ENCODE data around the gene CRIP2. TPM values are rescaled to one million over a fixed set of nuclear protein-coding genes. Genes with fewer than 3 reads are reported as not detected.

CRIP2 gene
- total and polyA plus RNA-seq, 2 of the 13 experiments (the other 11 are each of a cell fraction or from before 2014, with no cell fraction given), result 31.6 to 37.9 TPM

DNA sequence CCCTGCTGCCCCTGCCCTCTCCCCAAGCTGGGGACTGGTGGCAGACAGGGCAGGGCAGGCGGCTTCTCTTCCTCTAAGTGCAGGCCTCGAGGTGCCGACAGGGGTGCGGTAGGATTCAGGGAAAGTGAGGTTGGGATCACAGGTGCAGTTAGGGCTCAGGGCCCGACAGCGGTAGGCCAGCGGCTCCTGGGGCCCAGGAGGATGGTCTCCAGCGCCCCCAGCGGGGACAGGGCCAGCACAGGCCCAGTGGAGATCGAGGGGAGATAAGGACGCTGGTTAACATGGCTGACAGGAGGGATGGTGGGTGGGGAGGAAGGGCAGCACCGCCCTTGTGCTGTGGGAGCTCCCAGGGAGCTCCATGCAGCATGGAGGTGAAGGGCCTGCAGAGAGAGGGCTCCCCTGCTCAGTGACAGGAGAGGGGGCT is 11.1 kb downstream of the CRIP2 start (continued):
- TF ChIP-seq, protein P1, sequence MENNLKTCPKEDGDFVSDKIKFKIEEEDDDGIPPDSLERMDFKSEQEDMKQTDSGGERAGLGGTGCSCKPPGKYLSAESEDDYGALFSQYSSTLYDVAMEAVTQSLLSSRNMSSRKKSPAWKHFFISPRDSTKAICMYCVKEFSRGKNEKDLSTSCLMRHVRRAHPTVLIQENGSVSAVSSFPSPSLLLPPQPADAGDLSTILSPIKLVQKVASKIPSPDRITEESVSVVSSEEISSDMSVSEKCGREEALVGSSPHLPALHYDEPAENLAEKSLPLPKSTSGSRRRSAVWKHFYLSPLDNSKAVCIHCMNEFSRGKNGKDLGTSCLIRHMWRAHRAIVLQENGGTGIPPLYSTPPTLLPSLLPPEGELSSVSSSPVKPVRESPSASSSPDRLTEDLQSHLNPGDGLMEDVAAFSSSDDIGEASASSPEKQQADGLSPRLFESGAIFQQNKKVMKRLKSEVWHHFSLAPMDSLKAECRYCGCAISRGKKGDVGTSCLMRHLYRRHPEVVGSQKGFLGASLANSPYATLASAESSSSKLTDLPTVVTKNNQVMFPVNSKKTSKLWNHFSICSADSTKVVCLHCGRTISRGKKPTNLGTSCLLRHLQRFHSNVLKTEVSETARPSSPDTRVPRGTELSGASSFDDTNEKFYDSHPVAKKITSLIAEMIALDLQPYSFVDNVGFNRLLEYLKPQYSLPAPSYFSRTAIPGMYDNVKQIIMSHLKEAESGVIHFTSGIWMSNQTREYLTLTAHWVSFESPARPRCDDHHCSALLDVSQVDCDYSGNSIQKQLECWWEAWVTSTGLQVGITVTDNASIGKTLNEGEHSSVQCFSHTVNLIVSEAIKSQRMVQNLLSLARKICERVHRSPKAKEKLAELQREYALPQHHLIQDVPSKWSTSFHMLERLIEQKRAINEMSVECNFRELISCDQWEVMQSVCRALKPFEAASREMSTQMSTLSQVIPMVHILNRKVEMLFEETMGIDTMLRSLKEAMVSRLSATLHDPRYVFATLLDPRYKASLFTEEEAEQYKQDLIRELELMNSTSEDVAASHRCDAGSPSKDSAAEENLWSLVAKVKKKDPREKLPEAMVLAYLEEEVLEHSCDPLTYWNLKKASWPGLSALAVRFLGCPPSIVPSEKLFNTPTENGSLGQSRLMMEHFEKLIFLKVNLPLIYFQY (CRISPR knock-in tag; IDR thresholded peaks at IDR 0.05; ENCODE audit: borderline replicate concordance), result peak; percentile 72; the same call in 1 of the 2 replicates
- no peak for TF ChIP-seq ZNF660 (CRISPR knock-in tag; IDR thresholded peaks at IDR 0.05; ENCODE audit: borderline replicate concordance, low read depth)
- TF ChIP-seq HNRNPLL (IDR thresholded peaks at IDR 0.05; ENCODE audit: low read depth, low read length, poor library complexity, severe bottlenecking), result peak; percentile 37
- peak; percentile 72; the same call in 1 of the 2 replicates for TF ChIP-seq HNRNPL (IDR thresholded peaks at IDR 0.05; ENCODE audit: low read depth, low read length)
- 0 out of 2 replicates have a peak, but pooled peaks have one; percentile 23 for TF ChIP-seq TFDP2 (CRISPR knock-in tag; IDR thresholded peaks at IDR 0.05)
- peak; percentile 36 for TF ChIP-seq PHF5A (CRISPR knock-in tag; IDR thresholded peaks at IDR 0.05; ENCODE audit: low read depth, unreplicated experiment)
- TF ChIP-seq POLR2A (IDR thresholded peaks at IDR 0.05; ENCODE audit: insufficient read depth in 1 of 2, low read depth in 2 of 2, low read length in 2 of 2), result peak in 1 of 2 experiments; percentile 51; a peak in 1 of 4 replicates
- TF ChIP-seq AKAP8 (CRISPR knock-in tag; IDR thresholded peaks at IDR 0.05), result 0 out of 2 replicates have a peak, but pooled peaks have one; percentile 58
- TF ChIP-seq ZNF644 (CRISPR knock-in tag; IDR thresholded peaks at IDR 0.05; ENCODE audit: low read depth), result 0 out of 2 replicates have a peak, but pooled peaks have one; percentile 31
- TF ChIP-seq, protein P2, sequence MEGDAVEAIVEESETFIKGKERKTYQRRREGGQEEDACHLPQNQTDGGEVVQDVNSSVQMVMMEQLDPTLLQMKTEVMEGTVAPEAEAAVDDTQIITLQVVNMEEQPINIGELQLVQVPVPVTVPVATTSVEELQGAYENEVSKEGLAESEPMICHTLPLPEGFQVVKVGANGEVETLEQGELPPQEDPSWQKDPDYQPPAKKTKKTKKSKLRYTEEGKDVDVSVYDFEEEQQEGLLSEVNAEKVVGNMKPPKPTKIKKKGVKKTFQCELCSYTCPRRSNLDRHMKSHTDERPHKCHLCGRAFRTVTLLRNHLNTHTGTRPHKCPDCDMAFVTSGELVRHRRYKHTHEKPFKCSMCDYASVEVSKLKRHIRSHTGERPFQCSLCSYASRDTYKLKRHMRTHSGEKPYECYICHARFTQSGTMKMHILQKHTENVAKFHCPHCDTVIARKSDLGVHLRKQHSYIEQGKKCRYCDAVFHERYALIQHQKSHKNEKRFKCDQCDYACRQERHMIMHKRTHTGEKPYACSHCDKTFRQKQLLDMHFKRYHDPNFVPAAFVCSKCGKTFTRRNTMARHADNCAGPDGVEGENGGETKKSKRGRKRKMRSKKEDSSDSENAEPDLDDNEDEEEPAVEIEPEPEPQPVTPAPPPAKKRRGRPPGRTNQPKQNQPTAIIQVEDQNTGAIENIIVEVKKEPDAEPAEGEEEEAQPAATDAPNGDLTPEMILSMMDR (CRISPR knock-in tag; IDR thresholded peaks at IDR 0.05), result peak; percentile 95
- TF ChIP-seq, protein P3, sequence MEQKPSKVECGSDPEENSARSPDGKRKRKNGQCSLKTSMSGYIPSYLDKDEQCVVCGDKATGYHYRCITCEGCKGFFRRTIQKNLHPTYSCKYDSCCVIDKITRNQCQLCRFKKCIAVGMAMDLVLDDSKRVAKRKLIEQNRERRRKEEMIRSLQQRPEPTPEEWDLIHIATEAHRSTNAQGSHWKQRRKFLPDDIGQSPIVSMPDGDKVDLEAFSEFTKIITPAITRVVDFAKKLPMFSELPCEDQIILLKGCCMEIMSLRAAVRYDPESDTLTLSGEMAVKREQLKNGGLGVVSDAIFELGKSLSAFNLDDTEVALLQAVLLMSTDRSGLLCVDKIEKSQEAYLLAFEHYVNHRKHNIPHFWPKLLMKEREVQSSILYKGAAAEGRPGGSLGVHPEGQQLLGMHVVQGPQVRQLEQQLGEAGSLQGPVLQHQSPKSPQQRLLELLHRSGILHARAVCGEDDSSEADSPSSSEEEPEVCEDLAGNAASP (CRISPR knock-in tag; IDR thresholded peaks at IDR 0.05; ENCODE audit: borderline replicate concordance), result peak; percentile 77; the same call in 1 of the 2 replicates
- TF ChIP-seq MXI1 (IDR thresholded peaks at IDR 0.05; ENCODE audit: borderline replicate concordance, low read depth, low read length), result peak; percentile 22; the same call in 1 of the 3 replicates
- TF ChIP-seq GMEB1 (CRISPR knock-in tag; IDR thresholded peaks at IDR 0.05; ENCODE audit: borderline replicate concordance), result no peak
- TF ChIP-seq, protein P4, sequence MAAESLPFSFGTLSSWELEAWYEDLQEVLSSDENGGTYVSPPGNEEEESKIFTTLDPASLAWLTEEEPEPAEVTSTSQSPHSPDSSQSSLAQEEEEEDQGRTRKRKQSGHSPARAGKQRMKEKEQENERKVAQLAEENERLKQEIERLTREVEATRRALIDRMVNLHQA (CRISPR knock-in tag; IDR thresholded peaks at IDR 0.05), result no peak
- TF ChIP-seq, protein P5, sequence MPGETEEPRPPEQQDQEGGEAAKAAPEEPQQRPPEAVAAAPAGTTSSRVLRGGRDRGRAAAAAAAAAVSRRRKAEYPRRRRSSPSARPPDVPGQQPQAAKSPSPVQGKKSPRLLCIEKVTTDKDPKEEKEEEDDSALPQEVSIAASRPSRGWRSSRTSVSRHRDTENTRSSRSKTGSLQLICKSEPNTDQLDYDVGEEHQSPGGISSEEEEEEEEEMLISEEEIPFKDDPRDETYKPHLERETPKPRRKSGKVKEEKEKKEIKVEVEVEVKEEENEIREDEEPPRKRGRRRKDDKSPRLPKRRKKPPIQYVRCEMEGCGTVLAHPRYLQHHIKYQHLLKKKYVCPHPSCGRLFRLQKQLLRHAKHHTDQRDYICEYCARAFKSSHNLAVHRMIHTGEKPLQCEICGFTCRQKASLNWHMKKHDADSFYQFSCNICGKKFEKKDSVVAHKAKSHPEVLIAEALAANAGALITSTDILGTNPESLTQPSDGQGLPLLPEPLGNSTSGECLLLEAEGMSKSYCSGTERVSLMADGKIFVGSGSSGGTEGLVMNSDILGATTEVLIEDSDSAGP (CRISPR knock-in tag; IDR thresholded peaks at IDR 0.05; ENCODE audit: borderline replicate concordance), result peak; percentile 78
- no peak for TF ChIP-seq TOE1 (CRISPR knock-in tag; IDR thresholded peaks at IDR 0.05)
- TF ChIP-seq ZNF792 (CRISPR knock-in tag; IDR thresholded peaks at IDR 0.05), result 0 out of 2 replicates have a peak, but pooled peaks have one; percentile 60

All from HepG2 (cell line).